H1 (cell line): ENCODE data around the gene RDH14. TPM values are rescaled to one million over a fixed set of nuclear protein-coding genes. Genes with fewer than 3 reads are reported as not detected.
A peak's percentile ranks its signal among the peaks of the same experiment; 100 is the strongest.

Source experiments
- CTCF ChIA-PET: fragments of 300-600 bp; sonication (Branson Sonifier 250); formaldehyde crosslinking; loops from one replicate; lab custom pipeline; 2021; ENCODE audit not compliant: partially characterized antibody; lab: Charles Lee
- POLR2A ChIA-PET: fragments of 300-600 bp; sonication (Branson Sonifier 250); formaldehyde crosslinking; loops from one replicate; lab custom pipeline; 2021; ENCODE audit warnings: inconsistent platforms; ENCODE audit not compliant: partially characterized antibody; lab: Charles Lee
- DNase-seq, 2 experiments: peaks; one replicate each; pipeline versions ENCODE4 v3.0.0 to v3.0.0-alpha.2; 2010 to 2022; ENCODE audit warnings: low spot score in 2 of 2, low read depth in 1 of 2, mixed read lengths in 1 of 2
- FAIRE-seq: peaks from 2 replicates; lab custom pipeline; 2011; peaks lifted over from hg19 to GRCh38; lab: Jason Lieb, UNC
- H2AFZ ChIP-seq: 2 replicates; pipeline ENCODE4 v1.8.1; 2012; ENCODE audit warnings: low read length, inconsistent platforms
- H2AK5ac ChIP-seq: 2 replicates; pipeline ENCODE4 v1.6.1; 2013; ENCODE audit warnings: low read depth, low read length
- H2BK120ac ChIP-seq: replicated peaks from 2 replicates; pipeline ENCODE3; 2013; ENCODE audit warnings: low read depth, low read length, inconsistent platforms
- H2BK12ac ChIP-seq: 2 replicates; pipeline ENCODE4 v1.6.1; 2013; ENCODE audit warnings: low read depth, low read length
- H2BK15ac ChIP-seq: 2 replicates; pipeline ENCODE4 v1.6.1; 2013; ENCODE audit warnings: low read length
- H2BK20ac ChIP-seq: 2 replicates; pipeline ENCODE4 v1.6.1; 2013; ENCODE audit warnings: low read length
- H2BK5ac ChIP-seq: 2 replicates; pipeline ENCODE4 v1.6.1; 2013; ENCODE audit warnings: low read depth, low read length
- H3K14ac ChIP-seq: 2 replicates; pipeline ENCODE4 v1.6.1; 2013; ENCODE audit warnings: inconsistent platforms; ENCODE audit not compliant: insufficient read length
- H3K18ac ChIP-seq: 2 replicates; pipeline ENCODE4 v1.6.1; 2013; ENCODE audit warnings: low read length; ENCODE audit errors: extremely low read depth
- H3K23ac ChIP-seq: 2 replicates; pipeline ENCODE4 v1.6.1; 2013; ENCODE audit warnings: inconsistent platforms; ENCODE audit not compliant: insufficient read length
- H3K23me2 ChIP-seq: 2 replicates; pipeline ENCODE4 v1.6.1; 2013; ENCODE audit warnings: low read depth, low read length
- H3K27ac ChIP-seq: 2 replicates; pipeline ENCODE4 v1.6.1; 2011; ENCODE audit warnings: low read depth, low read length, inconsistent platforms
- H3K27me3 ChIP-seq, 4 experiments: replicated peaks in 1 of 4; 1 replicate in 1 of 4; 2 replicates in 3 of 4; pipeline versions ENCODE4 v1.6.1 to v1.8.1; 2011 to 2013; ENCODE audit warnings: low read length in 3 of 4, mild to moderate bottlenecking in 3 of 4, inconsistent platforms in 2 of 4, mixed read lengths in 2 of 4, moderate library complexity in 1 of 4; ENCODE audit not compliant: control insufficient read depth in 3 of 4, insufficient read depth in 3 of 4; ENCODE audit errors: extremely low read depth in 1 of 4
- H3K36me3 ChIP-seq, 4 experiments: 2 replicates each; pipeline versions ENCODE4 v1.6.1 to v1.8.1; 2011 to 2013; ENCODE audit warnings: mild to moderate bottlenecking in 4 of 4, low read length in 3 of 4, moderate library complexity in 2 of 4, control low read depth in 1 of 4, inconsistent platforms in 1 of 4; ENCODE audit not compliant: insufficient read depth in 4 of 4, control insufficient read depth in 2 of 4
- H3K4ac ChIP-seq: replicated peaks from 2 replicates; pipeline ENCODE3; 2013; ENCODE audit warnings: low read length, low read depth, mixed read lengths, inconsistent platforms; ENCODE audit not compliant: insufficient read length
- H3K4me1 ChIP-seq, 4 experiments: replicated peaks in 1 of 4; 1 replicate in 1 of 4; 2 replicates in 3 of 4; pipeline versions ENCODE4 v1.6.1 to v1.8.1; 2011 to 2013; ENCODE audit warnings: low read length in 3 of 4, inconsistent platforms in 2 of 4, mixed read lengths in 1 of 4; ENCODE audit not compliant: insufficient read depth in 4 of 4, control insufficient read depth in 3 of 4
- H3K4me2 ChIP-seq, 2 experiments: 2 replicates each; pipeline versions ENCODE4 v1.6.1 to v1.8.1; 2011 to 2013; ENCODE audit warnings: low read depth in 2 of 2, low read length in 2 of 2, control low read depth in 1 of 2, inconsistent platforms in 1 of 2, mild to moderate bottlenecking in 1 of 2; ENCODE audit not compliant: insufficient read depth in 1 of 2
- H3K4me3 ChIP-seq, 4 experiments: fragments of 200-600, 300-600 bp in 1 of 4; sonication (generic), shearing (Covaris generic), sonication (Bioruptor Twin) in 1 of 4; 2 replicates each; pipeline versions ENCODE4 v1.5.1 to v1.8.1; 2011 to 2016; ENCODE audit warnings: low read length in 4 of 4, low read depth in 3 of 4, control low read depth in 2 of 4, inconsistent platforms in 2 of 4, mild to moderate bottlenecking in 2 of 4, mixed read lengths in 1 of 4, moderate library complexity in 1 of 4; ENCODE audit not compliant: insufficient read depth in 2 of 4; ENCODE audit errors: extremely low read depth in 1 of 4
- H3K56ac ChIP-seq: replicated peaks from 2 replicates; pipeline ENCODE3; 2013; ENCODE audit warnings: low read depth, mild to moderate bottlenecking, mixed read lengths, low read length, inconsistent platforms; ENCODE audit not compliant: insufficient read length
- H3K79me1 ChIP-seq: 2 replicates; pipeline ENCODE4 v1.6.1; 2013; ENCODE audit warnings: low read depth, low read length, control low read depth
- H3K79me2 ChIP-seq, 2 experiments: 2 replicates each; pipeline versions ENCODE4 v1.6.1 to v1.8.1; 2012 to 2013; ENCODE audit warnings: low read length in 2 of 2, mild to moderate bottlenecking in 2 of 2, inconsistent platforms in 1 of 2; ENCODE audit not compliant: insufficient read depth in 2 of 2, control insufficient read depth in 1 of 2
- H3K9ac ChIP-seq, 4 experiments: replicated peaks in 1 of 4; 1 replicate in 1 of 4; 2 replicates in 3 of 4; pipeline versions ENCODE4 v1.6.1 to v1.8.1; 2011 to 2013; ENCODE audit warnings: low read depth in 3 of 4, low read length in 3 of 4, control low read depth in 2 of 4, mild to moderate bottlenecking in 2 of 4, moderate library complexity in 2 of 4, inconsistent platforms in 1 of 4; ENCODE audit errors: extremely low read depth in 1 of 4
- H3K9me3 ChIP-seq, 2 experiments: 2 replicates each; pipeline versions ENCODE4 v1.6.1 to v1.8.1; 2012 to 2013; ENCODE audit warnings: mild to moderate bottlenecking in 2 of 2, moderate library complexity in 2 of 2, control low read depth in 1 of 2, inconsistent platforms in 1 of 2, low read depth in 1 of 2, low read length in 1 of 2, mixed read lengths in 1 of 2; ENCODE audit not compliant: insufficient read depth in 2 of 2
- H4K20me1 ChIP-seq, 2 experiments: replicated peaks in 1 of 2; 2 replicates each; pipeline versions ENCODE3 to v1.8.1; 2011 to 2013; ENCODE audit warnings: inconsistent platforms in 2 of 2, low read length in 2 of 2, mild to moderate bottlenecking in 1 of 2; ENCODE audit not compliant: insufficient read depth in 2 of 2, control insufficient read depth in 1 of 2
- H4K5ac ChIP-seq: 2 replicates; pipeline ENCODE4 v1.6.1; 2013; ENCODE audit warnings: low read length, low read depth, mixed read lengths, inconsistent platforms; ENCODE audit not compliant: insufficient read length
- H4K8ac ChIP-seq: 2 replicates; pipeline ENCODE4 v1.8.0; 2013; ENCODE audit warnings: mild to moderate bottlenecking, moderate library complexity, low read length, inconsistent platforms; ENCODE audit not compliant: insufficient read depth; ENCODE audit errors: extremely low read depth
- H4K91ac ChIP-seq: replicated peaks from 2 replicates; pipeline ENCODE3; 2013; ENCODE audit warnings: low read length, mixed read lengths, inconsistent platforms; ENCODE audit not compliant: insufficient read length
- CHD1 ChIP-seq: IDR thresholded peaks from 2 replicates; pipeline ENCODE4 v1.6.1; 2012; ENCODE audit warnings: low read depth, low read length, improper control_type of control experiment
- EGR1 ChIP-seq: IDR thresholded peaks from 2 replicates; pipeline ENCODE4 v1.6.1; 2011; ENCODE audit warnings: low read depth, low read length, borderline replicate concordance
- FOSL1 ChIP-seq: IDR thresholded peaks from 2 replicates; pipeline ENCODE4 v1.6.1; 2011; ENCODE audit warnings: mild to moderate bottlenecking, low read depth, low read length, moderate library complexity; ENCODE audit not compliant: insufficient read depth
- GTF2F1 ChIP-seq: IDR thresholded peaks from 2 replicates; pipeline ENCODE4 v1.6.1; 2012; ENCODE audit warnings: low read depth, low read length, improper control_type of control experiment, borderline replicate concordance
- KDM4A ChIP-seq: IDR thresholded peaks from one replicate; pipeline ENCODE4 v1.7.1; 2012; ENCODE audit warnings: low read depth, mild to moderate bottlenecking, moderate library complexity, low read length, inconsistent platforms; ENCODE audit not compliant: severe bottlenecking
- NANOG ChIP-seq: IDR thresholded peaks from 2 replicates; pipeline ENCODE4 v1.6.1; 2011; ENCODE audit warnings: low read length, low read depth, mild to moderate bottlenecking, inconsistent platforms; ENCODE audit not compliant: insufficient read depth, poor library complexity, severe bottlenecking
- PHF8 ChIP-seq: fragments of 200-600 bp; sonication (generic); conservative IDR thresholded peaks from 2 replicates; pipeline ENCODE4 v1.7.1; 2012; ENCODE audit warnings: low read depth, mild to moderate bottlenecking, inconsistent platforms, low read length, moderate library complexity
- POLR2A ChIP-seq, 2 experiments: IDR thresholded peaks; 1 replicate in 1 of 2; 2 replicates in 1 of 2; pipeline ENCODE4 v1.6.1; 2011; ENCODE audit warnings: low read depth in 2 of 2, low read length in 2 of 2, mild to moderate bottlenecking in 2 of 2; ENCODE audit errors: control extremely low read depth in 1 of 2
- SIRT6 ChIP-seq: IDR thresholded peaks from one replicate; pipeline ENCODE4 v1.7.1; 2012; ENCODE audit warnings: low read length, inconsistent platforms
- SIX5 ChIP-seq: IDR thresholded peaks from 2 replicates; pipeline ENCODE4 v1.6.1; 2011; ENCODE audit warnings: mild to moderate bottlenecking, low read depth, low read length
- SP4 ChIP-seq: IDR thresholded peaks from 2 replicates; pipeline ENCODE4 v1.6.1; 2012; ENCODE audit warnings: low read length, inconsistent platforms
- TCF12 ChIP-seq: IDR thresholded peaks from 2 replicates; pipeline ENCODE4 v1.6.1; 2011; ENCODE audit warnings: low read depth, mild to moderate bottlenecking, low read length
- TEAD4 ChIP-seq: IDR thresholded peaks from 2 replicates; pipeline ENCODE4 v1.6.1; 2012; ENCODE audit warnings: low read depth, low read length, inconsistent platforms, mixed read lengths
- YY1 ChIP-seq: IDR thresholded peaks from 2 replicates; pipeline ENCODE4 v1.6.1; 2011; ENCODE audit warnings: low read depth, mild to moderate bottlenecking, low read length
- WGBS, 2 experiments: shearing (Covaris generic) in 1 of 2; methylation state at CpG; one replicate each; pipeline versions ENCODE4 v1.1.6 to v1.1.7; 2013 to 2015; ENCODE audit warnings: low lambda C conversion rate in 2 of 2, mixed read lengths in 2 of 2, inconsistent platforms in 1 of 2, low coverage in 1 of 2, missing lambda C conversion rate in 1 of 2; ENCODE audit not compliant: insufficient replicate concordance in 2 of 2, insufficient coverage in 1 of 2, insufficient read length in 1 of 2; ENCODE audit errors: extremely low coverage in 1 of 2, missing lambda C conversion rate in 1 of 2; 5-methylcytosine and 5-hydroxymethylcytosine counted together
- polyA plus RNA-seq, 7 experiments: library from polyadenylated mRNA; depleted of rRNA in 3 of 7; stranded (reverse) in 5 of 7; unstranded in 2 of 7; fragments of >200 nt in 5 of 7; fragments of 200-250 nt in 2 of 7; gene quantifications; 1 replicate in 5 of 7; 2 replicates in 1 of 7; 4 replicates in 1 of 7; pipeline versions ENCODE4 v1.2.1 to v1.2.3, GENCODE V29; 2011 to 2013; ENCODE audit warnings: missing spikeins in 2 of 7, mixed read lengths in 2 of 7
- total RNA-seq: library from RNA; stranded (reverse); fragmentation: NEBNext Ultra II Directional; extraction: Animal tissue kit (Norgen Biotek cat#: 25700); gene quantifications from 2 replicates; pipeline ENCODE4 v1.2.1, GENCODE V29; 2021
- TF ChIP-seq, protein P1 (sequence below): IDR thresholded peaks from 2 replicates; pipeline ENCODE4 v1.6.1; 2011; ENCODE audit warnings: low read length, improper control_type of control experiment

RDH14 gene
- total and polyA plus RNA-seq, 2 of the 8 experiments (the other 6 are each of a cell fraction or from before 2014, with no cell fraction given) = 14.7 to 23.6 TPM

- H3K36me3 ChIP-seq = no peaks in the 10 kb centered on the region
- no peak overlapping the region for H3K9ac ChIP-seq
- H3K9me3 ChIP-seq = no peaks in the 10 kb centered on the region
- no peak overlapping the region for H2BK5ac ChIP-seq
- H3K4ac ChIP-seq = no peak overlapping the region
- no peak for FAIRE-seq
- no peak overlapping the region for H2AK5ac ChIP-seq
- H3K4me3 ChIP-seq = no peak overlapping the region
- no peak overlapping the region for H2BK12ac ChIP-seq
- no peaks in the 10 kb centered on the region for H3K79me1 ChIP-seq
- no peak overlapping the region for H3K18ac ChIP-seq
- H4K8ac ChIP-seq = peak overlapping the region; percentile 11; the same call in 1 of the 2 replicates
- H3K56ac ChIP-seq = no peak overlapping the region
- no peak overlapping the region for H2BK15ac ChIP-seq
- H3K14ac ChIP-seq = no peak overlapping the region
- H2BK20ac ChIP-seq = no peak overlapping the region
- H3K4me2 ChIP-seq = no peak overlapping the region
- no peaks in the 10 kb centered on the region for H4K20me1 ChIP-seq
- no peak overlapping the region for H2BK120ac ChIP-seq
- H3K23me2 ChIP-seq = no peaks in the 10 kb centered on the region
- DNase-seq = no peak
- 84% methylated on average over 7 of the region's 7 CpGs; no CpG with 5 or more reads in 1 of the 2 experiments for WGBS, 2 experiments
- H3K27me3 ChIP-seq = peaks cover 0 to 1% (median 0%) of the 10 kb centered on the region in 4 experiments; a peak in 1 of 7 replicates
- H3K4me1 ChIP-seq = no peaks in the 10 kb centered on the region; a peak in 1 of 7 replicates
- POLR2A ChIA-PET = no interaction called here
- H2AFZ ChIP-seq = no peak overlapping the region
- H3K79me2 ChIP-seq = no peaks in the 10 kb centered on the region
- CTCF ChIA-PET = interaction anchor here (1.0 to 1.4 kb wide), 3 partner anchors 9 to 219 kb away, joined by 3 to 4 read pairs (median 3); no protein-coding TSS in a partner anchor
- no peak overlapping the region for H4K91ac ChIP-seq
- H3K27ac ChIP-seq = no peak overlapping the region
- H3K23ac ChIP-seq = no peak overlapping the region
- H4K5ac ChIP-seq = no peak overlapping the region
- TF ChIP-seq PHF8 (no peak), NANOG (no peak), CHD1 (no peak), GTF2F1 (no peak), TCF12 (no peak), TEAD4 (no peak), SIX5 (no peak), SP4 (no peak), FOSL1 (no peak), KDM4A (no peak), SIRT6 (no peak), YY1 (no peak), EGR1 (no peak), POLR2A (IDR thresholded peaks at IDR 0.05; ENCODE audit: control extremely low read depth in 1 of 2, low read depth in 2 of 2, low read length in 2 of 2) (no peak)
- TF ChIP-seq, protein P1, sequence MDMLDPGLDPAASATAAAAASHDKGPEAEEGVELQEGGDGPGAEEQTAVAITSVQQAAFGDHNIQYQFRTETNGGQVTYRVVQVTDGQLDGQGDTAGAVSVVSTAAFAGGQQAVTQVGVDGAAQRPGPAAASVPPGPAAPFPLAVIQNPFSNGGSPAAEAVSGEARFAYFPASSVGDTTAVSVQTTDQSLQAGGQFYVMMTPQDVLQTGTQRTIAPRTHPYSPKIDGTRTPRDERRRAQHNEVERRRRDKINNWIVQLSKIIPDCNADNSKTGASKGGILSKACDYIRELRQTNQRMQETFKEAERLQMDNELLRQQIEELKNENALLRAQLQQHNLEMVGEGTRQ = no peak
These were observed 34.0 kb downstream of the RDH14 start for GRCh38 chr2:18526429-18526828.
